Raji (cell line): Measurements from ENCODE around the gene CD164L2.

Experiments
- POLR2A ChIP-seq: IDR thresholded peaks from 2 replicates; pipeline ENCODE4 v1.6.1; 2011; ENCODE audit warnings: low read depth, low read length, control low read depth; ENCODE audit not compliant: insufficient read depth

The CD164L2 gene

DNA sequence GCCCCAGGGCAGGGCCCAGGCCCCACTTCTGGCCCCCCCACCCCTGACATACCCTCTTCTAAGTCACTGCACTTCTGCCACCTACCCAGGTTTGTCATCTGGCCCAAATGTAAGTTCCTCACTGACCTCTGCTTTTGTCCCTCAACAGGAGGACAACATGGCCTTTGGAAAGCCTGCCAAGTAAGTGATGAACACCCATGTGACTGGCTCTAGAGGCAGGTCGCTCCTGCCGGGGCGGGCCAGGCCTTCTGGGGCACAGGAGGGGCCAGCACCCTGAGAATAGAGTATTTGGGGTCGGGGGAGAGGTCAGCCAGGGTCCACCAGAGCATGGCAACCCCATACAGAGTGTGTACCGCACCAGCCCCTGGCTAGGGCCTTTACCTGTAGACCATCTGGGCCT is 51.2 kb downstream of the CD164L2 start:
- no peak for TF ChIP-seq POLR2A

DNA sequence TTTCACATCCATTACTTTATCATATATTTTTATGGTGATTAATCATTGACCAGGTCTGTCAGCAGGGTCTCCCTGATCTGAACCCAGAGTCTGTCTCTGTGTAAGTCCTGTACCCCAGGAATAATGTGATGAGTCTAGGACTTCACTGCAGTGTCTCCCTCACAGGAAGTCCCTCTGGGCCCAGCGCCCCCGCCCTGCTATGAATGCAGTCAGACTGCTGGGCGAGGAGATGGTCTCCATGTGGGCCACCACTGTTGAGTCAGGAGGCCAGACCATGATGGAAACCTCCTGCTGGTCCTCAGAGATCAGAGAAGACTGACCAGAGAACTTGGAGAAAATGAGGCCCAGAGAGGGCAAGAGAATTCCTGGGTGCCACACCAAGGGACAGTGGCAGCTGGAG is 51.7 kb downstream of the CD164L2 start:
- TF ChIP-seq POLR2A, result no peak

DNA sequence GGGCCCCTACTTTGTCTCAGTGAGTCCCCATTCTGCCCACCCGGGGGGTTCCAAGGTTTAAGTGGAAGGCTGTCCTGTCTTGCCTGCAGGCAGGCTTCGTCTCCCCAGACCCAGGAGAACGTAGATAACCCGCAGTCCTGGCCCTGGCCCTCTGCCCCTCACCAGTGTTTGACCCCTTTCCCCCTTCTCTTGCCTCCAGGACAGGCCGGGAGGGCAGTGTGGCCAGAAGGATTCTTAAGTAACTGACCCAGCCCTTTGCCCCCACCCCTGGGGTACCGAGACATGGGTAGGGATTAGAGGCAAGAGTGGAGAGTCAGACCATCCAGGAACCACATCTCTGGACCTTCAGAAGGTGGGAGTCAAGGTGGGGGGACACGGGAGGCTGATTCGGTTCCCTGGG is 52.3 kb downstream of the CD164L2 start:
- no peak for TF ChIP-seq POLR2A
